OCI-LY1 (cell line): Measurements from ENCODE around the gene RHEB.

ENCODE experiments used
- EZH2 ChIP-seq: fragments of 200-600 bp; sonication (generic), shearing (Covaris generic); IDR thresholded peaks from 2 replicates; pipeline ENCODE4 v1.8.0; 2017; ENCODE audit warnings: borderline replicate concordance, mixed run types, mild to moderate bottlenecking, antibody characterized with exemption, low read length, moderate library complexity, mixed read lengths
- TF ChIP-seq, protein P1 (sequence below): fragments of 200-600 bp; sonication (generic), shearing (Covaris generic); IDR thresholded peaks from 2 replicates; pipeline ENCODE4 v1.5.1; 2017; ENCODE audit warnings: mild to moderate bottlenecking, antibody characterized with exemption, low read length, moderate library complexity, mixed read lengths

DNA sequence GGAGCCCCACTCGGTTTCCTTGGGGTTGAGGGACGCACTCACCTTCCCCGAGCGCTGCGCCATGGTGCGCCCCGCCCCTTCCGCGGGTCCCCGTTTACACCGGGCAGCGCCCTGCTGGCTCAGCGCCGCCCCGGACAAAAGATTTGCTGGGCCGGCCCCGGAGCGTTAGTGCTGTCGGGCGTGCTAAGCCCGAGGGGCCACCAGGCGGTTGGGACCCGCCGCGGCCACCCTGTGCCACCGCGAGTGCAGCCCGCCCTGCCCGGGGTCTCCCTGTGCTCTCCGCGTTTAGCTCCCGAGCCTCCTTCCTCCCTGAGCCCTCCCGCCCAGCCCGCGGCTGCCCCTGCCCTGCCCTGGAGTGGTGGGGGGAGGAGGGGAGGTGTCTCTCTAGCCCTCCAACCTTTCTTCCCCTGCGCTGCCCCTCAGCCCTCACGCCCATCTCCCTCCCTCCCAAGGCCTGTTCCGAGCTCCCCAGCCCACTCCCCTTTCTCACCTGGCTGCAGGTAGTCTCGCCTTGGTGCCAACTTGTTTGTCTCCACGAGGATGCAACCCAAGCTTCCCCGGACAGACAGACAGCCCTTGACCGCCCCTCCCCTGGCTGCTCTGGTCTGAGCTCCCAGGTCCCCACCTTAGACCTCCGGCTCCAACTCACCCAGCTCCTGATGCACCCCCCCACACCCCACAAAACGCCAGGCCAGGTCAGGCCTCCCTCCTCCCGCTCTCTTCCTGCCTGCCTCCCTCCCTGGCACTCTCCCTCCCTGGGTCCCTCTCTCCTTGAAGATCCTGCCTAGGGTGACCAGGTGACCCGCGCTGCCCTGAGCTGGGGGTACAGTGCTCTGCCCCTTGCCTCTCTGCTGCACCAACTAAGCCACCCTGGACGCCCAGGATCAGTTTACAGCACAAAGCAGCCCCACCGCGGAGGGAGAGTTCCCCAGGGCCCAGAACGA, 79.6 kb downstream of the RHEB start, which contains the start of gene CRYGN:
- TF ChIP-seq, protein P1, sequence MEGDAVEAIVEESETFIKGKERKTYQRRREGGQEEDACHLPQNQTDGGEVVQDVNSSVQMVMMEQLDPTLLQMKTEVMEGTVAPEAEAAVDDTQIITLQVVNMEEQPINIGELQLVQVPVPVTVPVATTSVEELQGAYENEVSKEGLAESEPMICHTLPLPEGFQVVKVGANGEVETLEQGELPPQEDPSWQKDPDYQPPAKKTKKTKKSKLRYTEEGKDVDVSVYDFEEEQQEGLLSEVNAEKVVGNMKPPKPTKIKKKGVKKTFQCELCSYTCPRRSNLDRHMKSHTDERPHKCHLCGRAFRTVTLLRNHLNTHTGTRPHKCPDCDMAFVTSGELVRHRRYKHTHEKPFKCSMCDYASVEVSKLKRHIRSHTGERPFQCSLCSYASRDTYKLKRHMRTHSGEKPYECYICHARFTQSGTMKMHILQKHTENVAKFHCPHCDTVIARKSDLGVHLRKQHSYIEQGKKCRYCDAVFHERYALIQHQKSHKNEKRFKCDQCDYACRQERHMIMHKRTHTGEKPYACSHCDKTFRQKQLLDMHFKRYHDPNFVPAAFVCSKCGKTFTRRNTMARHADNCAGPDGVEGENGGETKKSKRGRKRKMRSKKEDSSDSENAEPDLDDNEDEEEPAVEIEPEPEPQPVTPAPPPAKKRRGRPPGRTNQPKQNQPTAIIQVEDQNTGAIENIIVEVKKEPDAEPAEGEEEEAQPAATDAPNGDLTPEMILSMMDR: no peak
- TF ChIP-seq EZH2: no peak
